Stimulated activated CD4-positive, alpha-beta T cell treated with anti-CD3 and anti-CD28 coated beads, Interleukin-4, amount 100 ng/mL, for 48 hours (primary cell): ENCODE data around the gene KIF24.
"Not testable (repeated sequence)": the region's sequence is repeated elsewhere in the genome, so short reads cannot be mapped to it uniquely, and the experiment has no call there.

Experiments
- DNase-seq, 2 donors: peaks; one replicate each; pipeline ENCODE4 v3.0.0-alpha.2; 2020; ENCODE audit warnings: low read depth in 2 of 2

The KIF24 gene, protein sequence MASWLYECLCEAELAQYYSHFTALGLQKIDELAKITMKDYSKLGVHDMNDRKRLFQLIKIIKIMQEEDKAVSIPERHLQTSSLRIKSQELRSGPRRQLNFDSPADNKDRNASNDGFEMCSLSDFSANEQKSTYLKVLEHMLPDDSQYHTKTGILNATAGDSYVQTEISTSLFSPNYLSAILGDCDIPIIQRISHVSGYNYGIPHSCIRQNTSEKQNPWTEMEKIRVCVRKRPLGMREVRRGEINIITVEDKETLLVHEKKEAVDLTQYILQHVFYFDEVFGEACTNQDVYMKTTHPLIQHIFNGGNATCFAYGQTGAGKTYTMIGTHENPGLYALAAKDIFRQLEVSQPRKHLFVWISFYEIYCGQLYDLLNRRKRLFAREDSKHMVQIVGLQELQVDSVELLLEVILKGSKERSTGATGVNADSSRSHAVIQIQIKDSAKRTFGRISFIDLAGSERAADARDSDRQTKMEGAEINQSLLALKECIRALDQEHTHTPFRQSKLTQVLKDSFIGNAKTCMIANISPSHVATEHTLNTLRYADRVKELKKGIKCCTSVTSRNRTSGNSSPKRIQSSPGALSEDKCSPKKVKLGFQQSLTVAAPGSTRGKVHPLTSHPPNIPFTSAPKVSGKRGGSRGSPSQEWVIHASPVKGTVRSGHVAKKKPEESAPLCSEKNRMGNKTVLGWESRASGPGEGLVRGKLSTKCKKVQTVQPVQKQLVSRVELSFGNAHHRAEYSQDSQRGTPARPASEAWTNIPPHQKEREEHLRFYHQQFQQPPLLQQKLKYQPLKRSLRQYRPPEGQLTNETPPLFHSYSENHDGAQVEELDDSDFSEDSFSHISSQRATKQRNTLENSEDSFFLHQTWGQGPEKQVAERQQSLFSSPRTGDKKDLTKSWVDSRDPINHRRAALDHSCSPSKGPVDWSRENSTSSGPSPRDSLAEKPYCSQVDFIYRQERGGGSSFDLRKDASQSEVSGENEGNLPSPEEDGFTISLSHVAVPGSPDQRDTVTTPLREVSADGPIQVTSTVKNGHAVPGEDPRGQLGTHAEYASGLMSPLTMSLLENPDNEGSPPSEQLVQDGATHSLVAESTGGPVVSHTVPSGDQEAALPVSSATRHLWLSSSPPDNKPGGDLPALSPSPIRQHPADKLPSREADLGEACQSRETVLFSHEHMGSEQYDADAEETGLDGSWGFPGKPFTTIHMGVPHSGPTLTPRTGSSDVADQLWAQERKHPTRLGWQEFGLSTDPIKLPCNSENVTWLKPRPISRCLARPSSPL (N-terminal part only)

DNA sequence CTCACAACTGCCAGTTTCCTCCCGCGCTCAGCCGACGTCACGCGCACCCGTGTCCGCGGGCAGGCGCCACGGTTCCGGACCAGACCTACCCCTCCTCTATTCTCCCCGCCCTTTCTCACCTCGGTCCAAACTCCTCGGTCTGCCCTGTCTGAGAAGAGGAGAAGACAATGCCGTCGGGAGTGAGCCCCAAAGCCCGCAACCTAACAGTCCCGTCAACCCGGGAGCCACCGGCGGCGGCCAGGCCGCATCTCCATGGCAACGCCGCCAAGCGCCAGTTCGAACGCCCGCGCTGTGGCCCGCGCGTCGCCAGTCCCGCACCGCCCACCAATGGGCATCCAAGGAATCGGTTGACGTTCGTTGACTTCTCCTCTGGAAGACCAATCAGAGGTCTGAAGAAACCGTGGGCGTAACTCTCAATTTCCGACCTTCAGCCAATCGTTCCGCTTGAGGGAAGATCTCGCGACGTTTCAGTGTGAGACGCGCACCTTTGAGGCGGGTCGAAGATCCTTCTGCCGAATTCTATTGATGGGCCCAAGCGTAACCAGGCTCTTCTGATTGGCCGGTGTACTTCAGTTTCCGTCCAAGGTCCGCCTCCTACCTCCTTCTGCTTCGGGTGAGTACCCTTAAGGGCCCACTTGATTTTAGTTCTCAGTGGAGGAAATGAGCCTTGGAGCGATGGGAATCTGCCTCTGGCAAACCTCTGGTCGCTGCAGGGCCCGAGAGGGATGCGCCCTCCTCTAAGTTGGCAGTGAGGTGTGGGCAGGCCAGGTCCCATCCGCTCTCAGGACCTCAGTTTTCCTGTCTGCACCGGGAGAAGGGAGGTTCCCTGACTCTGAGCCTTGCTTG, at the start of gene KIF24, which contains the start of gene NUDT2:
TSS of gene KIF24 (minus strand) at position 282 of the 846 bp plus-strand sequence. CDS start 17,922 bp downstream, outside the sequence.
TSS of gene NUDT2 (plus strand) at position 583 of the 846 bp plus-strand sequence. CDS start 9,471 bp downstream, outside the sequence.
- DNase-seq: peak; percentile 87 to 93

GRCh38 chr9:34378376-34379060, 49.5 kb upstream of the KIF24 start:
- no peak for DNase-seq

- DNase-seq: no peak
Measured at GRCh38 chr9:34377404-34377746, 48.3 kb upstream of the KIF24 start.

DNA sequence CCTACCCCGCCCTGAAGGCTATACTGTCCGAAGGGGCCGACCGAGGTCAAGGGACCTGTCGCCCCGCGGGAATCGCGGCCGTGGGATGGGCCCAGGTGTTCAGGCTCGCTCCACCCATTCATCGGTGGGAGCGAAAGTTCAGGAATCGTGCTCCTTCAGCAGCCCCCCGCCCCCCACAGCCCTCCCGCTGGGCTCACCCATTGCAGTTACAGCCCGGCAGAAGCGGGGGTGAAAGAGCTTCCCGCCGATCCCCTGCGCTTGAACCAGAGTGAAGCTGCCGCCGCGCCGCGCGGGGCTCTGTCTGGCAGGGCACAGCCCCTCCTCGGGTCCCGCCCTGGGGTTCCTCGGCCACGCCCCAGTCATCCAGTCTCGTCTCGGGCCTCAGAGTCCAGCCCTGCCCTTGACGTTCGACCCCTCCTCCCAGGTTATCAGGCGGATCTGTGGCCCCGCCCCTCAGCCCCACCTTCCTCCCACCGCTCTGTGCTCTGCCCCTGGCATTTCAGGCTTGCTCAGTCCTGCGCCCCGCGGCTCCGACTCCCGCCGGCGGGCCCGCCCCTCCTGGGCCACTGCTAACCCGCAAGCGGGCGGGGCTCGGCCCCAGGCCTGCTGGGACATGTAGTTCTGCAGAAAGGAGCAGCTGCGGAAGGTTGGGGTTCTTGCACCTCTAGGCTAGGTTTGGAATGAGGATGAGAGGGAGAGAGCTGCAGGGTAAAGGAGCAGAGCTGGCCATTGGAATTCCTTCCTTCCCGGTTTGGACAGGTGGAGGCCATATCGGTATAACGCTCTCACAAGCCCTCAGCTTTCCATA, 47.7 kb upstream of the KIF24 start, which contains the start of gene MYORG:
TSS of gene MYORG (minus strand) at position 303 of the 808 bp plus-strand sequence. CDS start 3,955 bp downstream, outside the sequence.
- peak; percentile 93 to 97 for DNase-seq

DNA sequence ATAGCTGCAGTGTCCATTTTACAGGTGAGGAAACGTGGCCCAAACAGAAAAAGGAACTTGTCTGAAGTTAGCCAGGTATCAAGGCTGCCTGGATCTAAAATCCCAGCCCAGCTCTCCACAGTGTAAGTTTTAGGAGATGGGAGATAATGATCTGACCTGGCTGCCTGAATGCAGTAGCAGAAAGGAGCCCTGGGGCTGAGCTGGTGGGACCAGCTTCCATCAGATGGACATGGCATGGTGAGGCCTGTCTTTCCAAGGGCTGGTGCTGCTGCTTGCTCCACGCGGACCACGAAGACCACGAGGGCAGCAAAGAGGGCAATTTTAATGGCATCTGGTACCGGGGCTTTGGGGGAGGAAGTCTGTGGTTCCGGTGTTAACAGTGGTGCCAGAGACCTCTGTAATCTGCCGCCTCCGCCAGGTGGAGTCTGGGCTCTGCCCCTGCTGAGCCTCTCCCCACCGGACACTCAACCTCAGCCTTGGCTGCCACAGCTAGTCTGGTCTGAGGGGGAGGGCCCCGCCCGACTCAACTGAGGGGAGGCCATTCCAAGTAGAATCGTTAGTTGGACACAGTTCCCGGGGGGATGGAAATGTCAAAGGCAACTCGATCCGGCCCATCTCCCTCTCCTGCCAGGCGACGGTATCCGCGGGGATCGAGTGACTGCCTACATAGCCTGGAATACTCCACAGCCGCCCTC, 47.0 kb upstream of the KIF24 start:
- DNase-seq: peak in 1 of 2 donors; percentile 20

GRCh38 chr9:34374905-34375552, 46.0 kb upstream of the KIF24 start:
- no peak for DNase-seq

GRCh38 chr9:34374339-34374738, 45.3 kb upstream of the KIF24 start:
- DNase-seq: no peak

DNA sequence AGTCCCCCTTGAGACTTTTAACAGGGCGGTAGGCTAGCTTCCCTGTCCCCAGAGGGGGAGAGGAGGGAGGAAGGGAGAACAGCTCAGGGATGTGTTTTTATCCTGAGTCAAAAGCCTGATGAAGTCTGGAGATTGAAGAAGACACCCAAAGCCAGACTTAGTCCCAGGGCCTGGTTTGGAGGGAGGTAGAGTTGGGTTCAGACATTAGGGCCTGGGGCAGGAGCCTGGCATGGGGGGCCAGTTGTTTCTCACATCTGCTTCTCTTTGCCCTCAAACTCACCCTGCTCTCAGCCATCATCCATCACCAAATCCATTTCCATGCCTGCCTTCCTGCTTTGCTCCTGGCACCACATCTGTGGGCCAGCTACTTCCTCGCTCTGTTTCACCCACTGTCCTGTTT, 44.7 kb upstream of the KIF24 start:
- DNase-seq: no peak

DNA sequence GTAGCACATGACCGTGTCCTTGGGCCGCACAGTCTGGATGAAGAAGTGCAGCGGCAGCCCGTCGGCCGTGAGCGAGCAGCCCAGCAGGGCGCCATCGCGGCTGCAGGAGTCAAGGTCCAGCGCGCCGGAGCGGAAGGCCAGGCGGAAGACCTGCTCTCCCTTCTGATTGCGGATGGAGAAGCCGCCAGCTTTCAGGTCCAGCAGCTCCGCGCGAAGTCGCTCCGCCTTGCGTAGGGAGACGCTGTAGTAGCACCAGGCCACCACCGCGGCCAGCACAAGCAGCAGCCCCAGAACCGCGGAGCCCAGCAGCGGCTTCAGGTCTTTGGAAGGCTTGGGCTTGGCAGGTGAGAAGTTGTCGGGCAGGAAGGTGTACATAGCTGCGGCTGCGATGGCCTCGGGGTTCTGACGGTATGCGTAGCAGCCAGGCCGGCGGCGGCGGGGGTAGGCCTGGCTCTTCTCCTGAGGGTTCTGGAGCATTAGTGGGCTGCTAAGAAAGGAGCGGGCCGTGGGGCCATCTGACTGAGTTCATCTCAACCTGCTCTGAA, 43.5 kb upstream of the KIF24 start:
- DNase-seq: no peak

DNA sequence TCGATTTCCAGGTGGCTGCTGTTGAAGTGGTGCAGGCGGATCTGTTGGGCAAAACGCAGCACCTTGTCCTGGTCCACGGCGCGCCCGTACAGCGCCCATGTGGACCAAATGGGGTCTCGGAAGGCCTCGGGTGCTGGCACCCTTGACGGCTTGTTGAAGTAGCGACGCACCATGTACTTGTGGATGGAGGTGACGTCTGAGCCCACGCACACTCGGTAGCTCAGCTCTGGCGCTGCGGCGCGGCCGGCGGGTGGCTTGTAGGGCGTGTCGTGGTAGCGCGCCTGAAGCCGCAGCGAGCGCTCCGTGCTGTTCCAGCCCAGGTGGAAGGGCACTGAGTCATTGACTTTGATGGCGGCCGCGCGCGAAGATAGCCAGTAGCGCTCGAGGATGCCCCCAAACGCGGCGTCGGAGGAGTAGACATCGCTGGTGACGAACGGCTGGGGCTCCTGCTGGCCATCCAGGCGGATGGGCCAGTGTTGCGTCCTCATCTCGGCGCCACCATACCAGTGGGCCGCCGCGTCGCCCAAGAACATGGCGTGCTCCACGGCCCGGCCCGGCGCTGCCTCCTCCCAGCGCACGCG, 42.9 kb upstream of the KIF24 start:
- DNase-seq: no peak

DNA sequence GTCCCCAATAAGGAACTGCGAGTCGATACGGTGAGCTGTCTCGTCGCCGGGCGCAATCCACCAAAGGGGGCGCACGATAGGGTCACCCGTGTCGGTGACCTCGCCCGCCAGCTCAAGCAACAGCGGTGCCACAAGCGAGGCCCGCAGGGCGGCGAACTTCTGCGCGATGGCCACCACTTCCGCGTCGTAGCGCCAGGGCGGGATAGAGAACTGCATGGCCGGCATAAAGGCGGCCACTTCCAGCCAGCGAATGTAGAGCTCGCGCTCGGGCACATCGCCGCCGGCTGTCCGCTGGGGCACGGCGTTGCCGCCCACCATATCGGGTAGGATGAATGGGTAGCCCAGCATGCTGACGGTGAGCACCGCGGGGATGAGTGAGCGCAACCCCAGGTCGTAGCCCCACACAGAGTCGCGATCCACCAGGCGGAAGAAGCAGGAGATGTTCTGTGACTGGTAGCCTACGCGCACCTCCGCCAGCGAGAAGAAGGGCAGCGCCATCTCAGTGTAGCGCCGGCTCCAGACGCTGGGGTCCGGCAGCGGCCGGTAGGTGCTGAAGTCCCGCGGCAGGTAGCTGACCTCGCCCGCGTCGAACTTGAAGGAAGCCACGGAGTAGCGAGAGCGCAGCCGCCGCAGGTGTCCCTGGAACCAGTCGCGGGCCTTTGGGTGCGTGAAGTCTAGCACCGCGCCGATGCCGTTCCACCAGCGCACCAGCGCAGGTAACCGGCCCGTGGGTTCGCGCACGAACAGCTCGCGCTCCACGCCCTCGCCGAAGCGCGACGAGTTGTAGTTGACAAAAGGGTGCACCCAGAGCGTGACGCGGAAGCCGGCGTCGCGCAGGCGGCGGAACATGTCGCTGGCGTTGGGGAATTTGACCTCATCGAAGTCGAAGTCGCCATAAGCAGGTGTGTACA, 42.2 kb upstream of the KIF24 start:
- no peak for DNase-seq

DNA sequence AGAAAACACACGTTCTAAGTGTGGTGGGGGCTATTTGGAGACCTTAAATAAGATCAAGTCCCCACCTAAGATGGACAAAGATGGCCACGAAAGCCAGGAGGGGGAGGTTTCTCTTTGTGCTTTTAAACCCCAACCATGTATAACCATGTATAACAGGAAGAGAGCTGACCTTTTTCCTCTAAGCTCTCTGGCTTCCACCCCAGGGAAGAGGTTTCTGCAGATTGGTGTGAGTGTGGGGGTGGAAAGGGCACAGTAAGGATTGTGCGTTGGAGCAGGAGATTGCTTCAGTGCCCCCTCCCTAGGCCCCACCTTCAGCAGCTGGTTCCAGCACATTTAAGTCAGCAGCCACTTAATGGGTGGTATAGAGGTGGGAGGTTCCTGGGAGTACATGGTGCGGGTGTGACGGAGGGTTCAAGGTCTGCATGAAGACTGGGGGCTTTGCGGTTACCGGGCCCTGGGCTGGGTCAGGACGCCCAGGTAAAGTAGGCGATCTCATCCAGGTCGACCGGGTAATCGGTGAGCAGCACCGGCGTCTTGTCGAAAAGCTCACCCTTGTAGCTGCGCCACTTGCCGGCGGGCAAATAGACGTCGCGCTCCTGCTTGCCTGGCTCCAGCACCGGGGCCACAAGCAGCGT, 41.4 kb upstream of the KIF24 start:
- no peak for DNase-seq

GRCh38 chr9:34369636-34370035, 40.6 kb upstream of the KIF24 start:
- no peak for DNase-seq

DNA sequence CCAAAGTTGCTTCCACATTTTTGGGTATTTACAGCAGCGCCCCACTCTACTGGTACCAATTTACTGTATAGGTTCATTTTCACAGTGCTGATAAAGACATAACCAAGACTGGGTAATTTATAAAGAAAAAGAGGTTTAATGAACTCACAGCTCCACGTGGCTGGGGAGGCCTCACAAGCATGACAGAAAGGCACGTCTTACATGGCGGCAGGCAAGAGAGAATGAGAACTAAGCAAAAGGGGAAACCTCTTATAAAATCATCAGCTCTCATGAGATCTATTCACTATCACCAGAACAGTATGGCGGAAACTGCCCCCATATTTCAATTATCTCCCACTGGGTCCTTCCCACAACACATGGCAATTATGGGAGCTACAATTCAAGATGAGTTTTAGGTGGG, 39.7 kb upstream of the KIF24 start:
- not testable (repeated sequence) for DNase-seq

- not testable (repeated sequence) for DNase-seq
Measured at GRCh38 chr9:34367751-34368410, 38.8 kb upstream of the KIF24 start.
